BE2C (cell line): ENCODE measurements around the gene CD83. TPM values are rescaled to one million over a fixed set of nuclear protein-coding genes. Genes with fewer than 3 reads are reported as not detected.
"Not testable (repeated sequence)": the region's sequence is repeated elsewhere in the genome, so short reads cannot be mapped to it uniquely, and the experiment has no call there.

Source experiments
- DNase-seq: peaks from one replicate; pipeline ENCODE4 v3.0.0-alpha.2; 2020
- H3K27me3 ChIP-seq: fragments of 250-450 bp; sonication (Bioruptor Pico); 2 replicates; pipeline ENCODE4 v1.5.1; 2020; ENCODE audit warnings: mild to moderate bottlenecking
- H3K36me3 ChIP-seq: fragments of 250-450 bp; sonication (Bioruptor Pico); 2 replicates; pipeline ENCODE4 v1.5.1; 2020; ENCODE audit warnings: mild to moderate bottlenecking
- H3K4me1 ChIP-seq: fragments of 250-450 bp; sonication (Bioruptor Pico); 2 replicates; pipeline ENCODE4 v1.5.1; 2020
- H3K4me3 ChIP-seq: 2 replicates; pipeline ENCODE4 v1.5.1; 2011; ENCODE audit warnings: low read depth, low read length
- H3K9me3 ChIP-seq: fragments of 250-450 bp; sonication (Bioruptor Pico); 2 replicates; pipeline ENCODE4 v1.5.1; 2020
- CTCF ChIP-seq: IDR thresholded peaks from 2 replicates; pipeline ENCODE4 v1.5.1; 2012; ENCODE audit warnings: mild to moderate bottlenecking, low read depth, low read length
- polyA plus RNA-seq: library from polyadenylated mRNA; unstranded; fragments of >200 nt; gene quantifications from one replicate; pipeline ENCODE4 v1.2.1, GENCODE V29; 2012; ENCODE audit warnings: low read depth, missing spikeins; ENCODE audit not compliant: insufficient read length, insufficient read depth

CD83 gene
- 0.25 TPM for polyA plus RNA-seq

- DNase-seq = peak; percentile 41
- H3K36me3 ChIP-seq = no peaks in the 10 kb centered on the region
- H3K4me3 ChIP-seq = peak within 1 kb of the TSS; percentile 66
- no peaks in the 10 kb centered on the region for H3K4me1 ChIP-seq
- no peaks in the 10 kb centered on the region for H3K9me3 ChIP-seq
- peaks cover 7% of the 10 kb centered on the region; the same call in 1 of the 2 replicates for H3K27me3 ChIP-seq
- TF ChIP-seq CTCF = peak; percentile 5; the same call in 1 of the 2 replicates
These were observed at the start of gene CD83 for GRCh38 chr6:14117158-14118090. CD83 (plus strand) TSS chr6:14117772; CDS start chr6:14117812, 40 bp downstream.

GRCh38 chr6:14068133-14068532 is 49.4 kb upstream of the CD83 start:
- TF ChIP-seq CTCF = no peak
- Histone ChIP-seq H3K4me1 (no peaks in the 10 kb centered on the region), H3K4me3 (no peak overlapping the region), H3K27me3 (no peaks in the 10 kb centered on the region), H3K9me3 (no peaks in the 10 kb centered on the region), H3K36me3 (no peaks in the 10 kb centered on the region)
- no peak for DNase-seq

GRCh38 chr6:14068623-14069022 is 48.9 kb upstream of the CD83 start:
- H3K9me3 ChIP-seq = no peaks in the 10 kb centered on the region
- H3K4me1 ChIP-seq = no peaks in the 10 kb centered on the region
- no peak for TF ChIP-seq CTCF
- H3K27me3 ChIP-seq = no peaks in the 10 kb centered on the region
- DNase-seq = no peak
- no peak overlapping the region for H3K4me3 ChIP-seq
- H3K36me3 ChIP-seq = no peaks in the 10 kb centered on the region

- Histone ChIP-seq H3K4me3 (no peak overlapping the region), H3K27me3 (no peaks in the 10 kb centered on the region), H3K4me1 (no peaks in the 10 kb centered on the region), H3K9me3 (no peaks in the 10 kb centered on the region), H3K36me3 (no peaks in the 10 kb centered on the region)
- no peak for DNase-seq
- no peak for TF ChIP-seq CTCF
These were observed 47.1 kb upstream of the CD83 start for GRCh38 chr6:14070457-14070856.

GRCh38 chr6:14072084-14072483 is 45.5 kb upstream of the CD83 start:
- no peaks in the 10 kb centered on the region for H3K36me3 ChIP-seq
- no peak for DNase-seq
- TF ChIP-seq CTCF = no peak
- no peaks in the 10 kb centered on the region for H3K27me3 ChIP-seq
- no peaks in the 10 kb centered on the region for H3K4me1 ChIP-seq
- H3K4me3 ChIP-seq = no peak overlapping the region
- H3K9me3 ChIP-seq = no peaks in the 10 kb centered on the region

GRCh38 chr6:14073561-14074354 is 43.8 kb upstream of the CD83 start:
- H3K27me3 ChIP-seq, H3K36me3 ChIP-seq, DNase-seq, H3K4me3 ChIP-seq, H3K9me3 ChIP-seq, H3K4me1 ChIP-seq: not testable (repeated sequence)
